HG03045 (cell line): ENCODE results near the gene CCDC33.

ENCODE experiments used
- ATAC-seq: cut with Tn5 transposase; IDR thresholded peaks from one replicate; pipeline ENCODE4 v1.9.1; 2021; ENCODE audit warnings: mild to moderate bottlenecking, moderate library complexity; ENCODE audit not compliant: unreplicated experiment

CCDC33 gene

DNA sequence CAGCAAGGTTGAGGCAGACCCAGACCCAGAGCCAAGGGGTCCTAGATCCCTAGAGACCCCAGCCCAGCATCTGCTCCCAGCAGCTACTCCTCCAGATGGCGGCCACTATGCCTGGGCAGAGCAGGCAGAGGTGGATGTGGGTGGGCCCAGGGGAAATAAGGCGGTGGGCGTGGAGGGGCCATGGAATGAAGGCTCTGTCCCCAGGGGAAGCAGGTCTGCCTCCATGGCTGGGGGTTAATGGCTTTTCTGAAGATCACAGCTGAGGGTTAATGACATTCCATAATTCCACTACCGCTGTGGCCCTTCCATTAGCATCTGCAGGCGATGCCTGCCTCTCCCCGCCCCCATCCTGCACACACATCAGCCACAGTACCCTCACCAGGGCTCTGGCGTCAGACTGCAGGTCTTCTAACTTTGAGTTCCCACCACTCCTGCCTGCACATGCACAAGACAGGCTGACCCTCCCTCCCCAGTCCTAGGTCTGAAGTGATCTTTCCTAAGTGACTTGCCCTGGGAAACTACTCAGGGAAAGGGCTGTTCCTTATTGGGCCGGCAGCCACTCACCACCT, 41.2 kb downstream of the CCDC33 start:
- ATAC-seq, result no peak

GRCh38 chr15:74278207-74278606, 42.1 kb downstream of the CCDC33 start:
- no peak for ATAC-seq

GRCh38 chr15:74281147-74282133, 45.3 kb downstream of the CCDC33 start:
- ATAC-seq, result no peak

GRCh38 chr15:74283368-74283767, 47.2 kb downstream of the CCDC33 start:
- no peak for ATAC-seq

GRCh38 chr15:74289671-74290070, 53.5 kb downstream of the CCDC33 start:
- ATAC-seq, result no peak

DNA sequence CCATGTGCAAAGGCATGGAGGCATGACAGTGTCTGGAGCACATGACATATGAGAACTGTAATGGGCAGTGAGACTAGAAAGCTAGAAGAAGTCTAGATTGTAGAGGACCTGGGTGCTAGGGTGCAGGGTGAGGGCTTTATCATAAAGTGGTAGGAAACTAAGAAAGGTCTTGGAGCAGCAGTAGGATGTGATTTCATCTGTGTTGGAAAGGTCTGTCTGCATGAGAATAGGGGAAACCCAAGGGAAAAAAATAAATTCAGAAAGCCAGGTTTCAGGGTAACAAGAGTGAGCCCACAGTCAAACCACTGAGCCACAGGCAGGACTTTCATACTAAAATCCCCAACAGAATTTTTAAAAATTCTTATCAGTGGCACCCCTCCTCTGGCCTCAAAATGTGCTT, 54.5 kb downstream of the CCDC33 start:
- ATAC-seq, result no peak

- no peak for ATAC-seq
Observed at GRCh38 chr15:74291101-74292071, 55.3 kb downstream of the CCDC33 start.

DNA sequence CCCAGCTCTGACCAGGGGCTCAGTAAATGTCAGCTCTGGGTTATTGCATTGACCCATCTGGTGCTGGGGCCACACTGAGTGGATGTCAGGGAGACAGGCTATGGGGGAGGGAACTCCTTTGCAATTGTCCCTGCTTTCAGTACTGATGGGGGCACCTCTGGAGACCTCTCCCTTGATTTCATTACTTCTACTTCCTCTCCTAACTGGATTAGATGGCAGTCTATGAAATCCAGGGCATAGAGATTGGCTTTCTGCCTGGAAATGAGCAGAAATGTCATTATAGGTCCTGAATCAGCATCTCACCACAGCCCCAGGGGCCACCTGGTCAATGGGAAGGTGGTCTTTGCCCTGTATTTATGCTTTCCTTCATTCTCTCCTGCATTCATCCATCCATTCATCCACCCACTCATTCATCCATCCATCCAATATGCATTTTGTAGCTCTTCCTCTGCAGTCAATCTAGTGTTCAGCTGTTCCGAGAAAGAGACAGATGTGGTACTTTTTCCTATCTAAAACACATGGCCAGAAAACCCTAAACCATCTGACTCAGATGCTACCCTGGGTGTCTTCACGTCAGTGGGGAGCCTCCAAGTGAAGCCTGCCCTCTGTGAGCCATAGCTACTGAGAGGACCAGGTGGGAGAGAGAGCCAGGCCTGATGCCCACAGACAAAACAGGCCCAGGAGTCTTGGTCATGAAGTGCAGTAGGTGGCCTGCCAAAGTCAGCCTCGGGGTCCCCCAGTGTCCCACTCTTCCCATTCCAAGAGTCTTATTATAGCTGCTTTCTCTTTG, 57.1 kb downstream of the CCDC33 start:
- ATAC-seq, result no peak

DNA sequence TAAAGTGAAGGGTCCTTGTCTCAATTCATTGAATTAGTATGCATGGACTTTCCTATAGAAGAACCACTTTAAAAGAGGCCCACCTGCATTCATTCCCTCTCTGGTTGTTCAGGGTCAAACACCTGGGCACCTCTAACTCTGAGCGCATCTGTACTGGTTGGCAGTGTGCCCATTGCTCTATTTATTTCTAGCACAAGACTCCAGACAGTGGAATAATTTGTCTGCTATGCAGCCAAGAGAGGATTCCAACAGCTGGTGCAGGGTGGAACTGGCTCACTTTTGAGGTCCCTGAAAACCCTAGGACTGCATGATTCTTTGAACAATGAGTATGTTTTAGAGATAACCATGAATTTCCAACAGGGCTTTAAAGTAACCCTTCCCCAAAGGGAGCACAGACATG, 57.9 kb downstream of the CCDC33 start:
- ATAC-seq, result no peak

- ATAC-seq, result no peak
Observed at GRCh38 chr15:74295800-74296199, 59.7 kb downstream of the CCDC33 start.

DNA sequence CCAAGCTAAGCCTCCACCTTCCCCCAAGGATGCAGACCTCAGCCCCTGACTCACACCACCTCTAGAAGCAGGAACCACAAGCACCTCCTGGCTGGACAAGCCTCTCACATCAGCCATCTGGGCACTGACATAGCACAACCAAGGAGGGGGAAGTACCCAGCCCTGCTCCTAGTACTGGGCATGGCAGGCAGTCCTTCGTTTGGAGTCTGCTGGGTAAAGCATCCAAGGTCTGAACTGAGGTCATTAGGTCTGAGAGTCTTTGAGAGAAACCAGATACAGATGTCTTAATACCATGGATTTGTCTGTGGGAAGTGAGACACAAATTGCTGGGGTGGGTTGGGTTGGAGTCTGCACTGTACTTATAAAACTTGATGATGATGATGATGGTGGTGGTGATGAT, 61.8 kb downstream of the CCDC33 start:
- ATAC-seq, result no peak

GRCh38 chr15:74300057-74300795, 64.1 kb downstream of the CCDC33 start:
- no peak for ATAC-seq

GRCh38 chr15:74301583-74302361, 65.6 kb downstream of the CCDC33 start:
- no peak for ATAC-seq

- no peak for ATAC-seq
Observed at GRCh38 chr15:74302821-74303359, 66.8 kb downstream of the CCDC33 start.

DNA sequence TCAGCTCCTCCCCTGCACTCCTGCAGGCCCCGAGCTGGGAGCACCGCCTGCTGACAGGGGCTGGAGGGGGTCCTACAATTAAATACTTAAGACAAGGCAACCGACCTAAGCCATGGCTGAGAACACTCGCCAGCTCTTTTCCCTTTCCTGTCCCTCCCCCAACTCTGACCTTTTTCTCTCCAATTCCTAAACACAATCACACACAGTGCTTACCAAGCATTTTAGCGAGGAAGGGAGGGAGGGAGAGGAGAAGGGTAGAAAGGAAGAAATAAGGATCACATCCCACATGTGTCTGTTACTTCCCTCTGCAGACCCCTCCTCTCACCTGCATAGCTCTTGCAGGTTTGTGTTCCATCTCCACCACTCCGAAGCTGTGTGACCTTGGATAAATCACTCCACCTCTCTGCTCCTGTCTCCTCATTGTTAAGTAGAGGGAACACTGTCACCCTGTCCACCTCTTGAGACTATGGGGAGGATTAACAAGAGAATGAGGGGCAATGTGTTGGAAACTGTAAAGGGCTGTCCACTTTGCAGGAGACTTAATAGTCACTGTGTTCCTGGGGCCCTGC, 67.7 kb downstream of the CCDC33 start:
- ATAC-seq, result no peak

GRCh38 chr15:74304431-74304830, 68.3 kb downstream of the CCDC33 start:
- ATAC-seq, result no peak

- no peak for ATAC-seq
Observed at GRCh38 chr15:74305687-74306086, 69.6 kb downstream of the CCDC33 start.

- no peak for ATAC-seq
Observed at GRCh38 chr15:74306781-74307217, 70.7 kb downstream of the CCDC33 start.
